ENCODE data around the gene LONP2. TPM values are rescaled to one million over a fixed set of nuclear protein-coding genes. Genes with fewer than 3 reads are reported as not detected.
"Not testable (repeated sequence)": the region's sequence is repeated elsewhere in the genome, so short reads cannot be mapped to it uniquely, and the experiment has no call there.

Gene LONP2
- polyA plus RNA-seq, 3 donors, result 21.5 to 35.6 (median 26.0) TPM

GRCh38 chr16:48373258-48374029, 129.3 kb downstream of the LONP2 start:
- Mint-ChIP-seq H3K4me1 (peaks cover 33% of the 10 kb centered on the region), H3K27ac (no peak overlapping the region), H3K9me3 (peaks cover 0 to 2% (median 0%) of the 10 kb centered on the region in 7 donors), H3K27me3 (ENCODE audit: low read depth in 3 of 3) (no peaks in the 10 kb centered on the region), H3K36me3 (no peaks in the 10 kb centered on the region), H3K4me3 (no peak overlapping the region)
- peak; percentile 23 to 44 (median 43) for DNase-seq
- Histone ChIP-seq H3K4me3 (replicated peaks in 1 of 3; ENCODE audit: low read depth in 2 of 3, low read length in 3 of 3) (no peak overlapping the region), H3K79me2 (ENCODE audit: insufficient read depth, low read length) (peaks cover 100% of the 10 kb centered on the region), H3K27me3 (ENCODE audit: control insufficient read depth in 2 of 2, insufficient read depth in 2 of 2, low read length in 2 of 2) (no peaks in the 10 kb centered on the region), H3K4me2 (replicated peaks; ENCODE audit: extremely low read depth, low read length, poor library complexity, severe bottlenecking) (no peak overlapping the region), H3K9ac (ENCODE audit: insufficient read depth, low read length, poor library complexity, severe bottlenecking) (no peak overlapping the region), H2AFZ (ENCODE audit: insufficient read depth, low read depth, low read length, poor library complexity, severe bottlenecking) (no peak overlapping the region), H4K20me1 (ENCODE audit: insufficient read depth, low read length) (peaks cover 95% of the 10 kb centered on the region), H3K9me3 (replicated peaks in 1 of 2; ENCODE audit: control insufficient read depth in 1 of 2, insufficient read depth in 1 of 2, low read length in 2 of 2) (no peaks in the 10 kb centered on the region), H3K36me3 (replicated peaks in 1 of 2; ENCODE audit: control insufficient read depth in 1 of 2, insufficient read depth in 2 of 2, low read length in 2 of 2) (no peaks in the 10 kb centered on the region), H3K4me1 (ENCODE audit: control insufficient read depth in 1 of 2, insufficient read depth in 2 of 2, low read length in 2 of 2) (peaks cover 36 to 48% of the 10 kb centered on the region in 2 donors), H3K27ac (ENCODE audit: low read depth in 1 of 2, low read length in 2 of 2) (peak overlapping the region in 1 of 2 donors; percentile 17)
- intact Hi-C loops (cut with micrococcal nuclease), result no loop called here
- 40% methylated on average over 2 of the region's 4 CpGs for WGBS (ENCODE audit: insufficient coverage)
- TF ChIP-seq CTCF (IDR thresholded peaks at IDR 0.05), result no peak

DNA sequence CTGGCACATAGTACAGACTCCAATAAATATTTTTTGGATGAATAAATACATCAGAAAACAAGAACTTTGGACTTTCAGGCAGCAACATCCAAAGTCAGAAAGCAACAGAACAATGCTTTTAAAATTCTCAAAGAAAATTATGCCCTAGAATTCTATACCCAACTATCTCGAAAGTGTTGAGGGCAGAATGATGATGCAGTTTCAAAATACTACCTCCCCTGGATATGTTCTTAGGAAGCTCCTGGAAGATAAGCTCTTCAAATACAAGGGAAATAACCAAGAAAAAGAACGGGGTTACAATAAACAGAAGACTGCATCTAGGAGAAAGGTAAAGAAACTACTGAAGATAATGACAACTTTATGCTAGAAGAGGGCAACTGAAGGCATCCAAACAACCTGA, 130.2 kb downstream of the LONP2 start:
- peaks cover 41% of the 10 kb centered on the region for H3K4me1 Mint-ChIP-seq
- Histone ChIP-seq H3K27ac (ENCODE audit: low read depth in 1 of 2, low read length in 2 of 2) (peak overlapping the region in 1 of 2 donors; percentile 17), H3K79me2 (ENCODE audit: insufficient read depth, low read length) (peaks cover 100% of the 10 kb centered on the region), H3K9me3 (replicated peaks in 1 of 2; ENCODE audit: control insufficient read depth in 1 of 2, insufficient read depth in 1 of 2, low read length in 2 of 2) (no peaks in the 10 kb centered on the region), H2AFZ (ENCODE audit: insufficient read depth, low read depth, low read length, poor library complexity, severe bottlenecking) (no peak overlapping the region), H3K4me2 (replicated peaks; ENCODE audit: extremely low read depth, low read length, poor library complexity, severe bottlenecking) (no peak overlapping the region), H4K20me1 (ENCODE audit: insufficient read depth, low read length) (peaks cover 99% of the 10 kb centered on the region), H3K4me3 (replicated peaks in 1 of 3; ENCODE audit: low read depth in 2 of 3, low read length in 3 of 3) (no peak overlapping the region), H3K9ac (ENCODE audit: insufficient read depth, low read length, poor library complexity, severe bottlenecking) (no peak overlapping the region), H3K4me1 (ENCODE audit: control insufficient read depth in 1 of 2, insufficient read depth in 2 of 2, low read length in 2 of 2) (peaks cover 44 to 56% of the 10 kb centered on the region in 2 donors), H3K36me3 (replicated peaks in 1 of 2; ENCODE audit: control insufficient read depth in 1 of 2, insufficient read depth in 2 of 2, low read length in 2 of 2) (no peaks in the 10 kb centered on the region), H3K27me3 (ENCODE audit: control insufficient read depth in 2 of 2, insufficient read depth in 2 of 2, low read length in 2 of 2) (no peaks in the 10 kb centered on the region)
- no peak overlapping the region for H3K27ac Mint-ChIP-seq
- H3K36me3 Mint-ChIP-seq, result no peaks in the 10 kb centered on the region
- intact Hi-C loops (cut with micrococcal nuclease), result no loop called here
- H3K9me3 Mint-ChIP-seq, result peaks cover 0 to 2% (median 0%) of the 10 kb centered on the region in 7 donors
- no peak overlapping the region for H3K4me3 Mint-ChIP-seq
- DNase-seq, result no peak
- no peak for TF ChIP-seq CTCF (IDR thresholded peaks at IDR 0.05)
- no peaks in the 10 kb centered on the region for H3K27me3 Mint-ChIP-seq (ENCODE audit: low read depth in 3 of 3)
- WGBS (ENCODE audit: insufficient coverage), result 60% methylated on average over 1 of the region's 2 CpGs

DNA sequence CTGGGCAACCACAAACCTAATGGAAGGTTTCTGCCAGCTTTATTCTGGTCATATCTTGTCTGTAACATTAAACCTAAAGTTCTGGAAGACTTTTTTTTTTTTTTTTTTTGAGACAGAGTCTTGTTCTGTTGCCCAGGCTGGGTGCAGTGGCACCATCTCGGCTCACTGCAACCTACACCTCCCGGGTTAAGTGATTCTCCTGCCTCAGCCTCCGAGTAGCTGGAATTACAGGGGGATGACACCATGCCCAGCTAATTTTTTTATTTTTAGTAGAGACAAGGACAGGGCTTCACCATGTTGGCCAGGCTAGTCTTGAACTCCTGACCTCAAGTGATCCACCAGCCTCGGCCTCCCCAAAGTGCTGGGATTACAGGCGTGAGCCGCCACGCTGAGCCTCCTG, 133.2 kb downstream of the LONP2 start:
- H3K4me3 ChIP-seq (replicated peaks in 1 of 3; ENCODE audit: low read depth in 2 of 3, low read length in 3 of 3); H3K36me3 Mint-ChIP-seq; H3K9ac ChIP-seq (ENCODE audit: insufficient read depth, low read length, poor library complexity, severe bottlenecking); H3K27ac ChIP-seq (ENCODE audit: low read depth in 1 of 2, low read length in 2 of 2); H3K4me3 Mint-ChIP-seq; H3K4me2 ChIP-seq (replicated peaks; ENCODE audit: extremely low read depth, low read length, poor library complexity, severe bottlenecking); H3K9me3 ChIP-seq (replicated peaks in 1 of 2; ENCODE audit: control insufficient read depth in 1 of 2, insufficient read depth in 1 of 2, low read length in 2 of 2); DNase-seq; H3K9me3 Mint-ChIP-seq; H3K36me3 ChIP-seq (replicated peaks in 1 of 2; ENCODE audit: control insufficient read depth in 1 of 2, insufficient read depth in 2 of 2, low read length in 2 of 2); H3K27me3 ChIP-seq (ENCODE audit: control insufficient read depth in 2 of 2, insufficient read depth in 2 of 2, low read length in 2 of 2); H2AFZ ChIP-seq (ENCODE audit: insufficient read depth, low read depth, low read length, poor library complexity, severe bottlenecking); H3K27me3 Mint-ChIP-seq (ENCODE audit: low read depth in 3 of 3): not testable (repeated sequence)
- Histone ChIP-seq H4K20me1 (ENCODE audit: insufficient read depth, low read length) (peaks cover 99% of the 10 kb centered on the region), H3K4me1 (ENCODE audit: control insufficient read depth in 1 of 2, insufficient read depth in 2 of 2, low read length in 2 of 2) (peaks cover 63 to 83% of the 10 kb centered on the region in 2 donors), H3K79me2 (ENCODE audit: insufficient read depth, low read length) (peaks cover 100% of the 10 kb centered on the region)
- intact Hi-C loops (cut with micrococcal nuclease), result loop anchor here in 1 of 2 donors (5.0 kb wide), 1 partner anchor 180 kb away; no protein-coding TSS in a partner anchor
- H3K27ac Mint-ChIP-seq, result peak overlapping the region in 2 of 7 donors; percentile 2 to 44
- peaks cover 54% of the 10 kb centered on the region for H3K4me1 Mint-ChIP-seq
- 92% methylated on average over 2 of the region's 7 CpGs for WGBS (ENCODE audit: insufficient coverage)
